Endothelial cell of hepatic sinusoid (primary cell): ENCODE measurements around the gene SYT1.

Experiments
- in situ Hi-C: cut with HindIII; loops from 2 replicates; pipeline ENCODE4 v1.10.0; 2017; ENCODE audit warnings: low sequenced_read_pairs

SYT1 gene

GRCh38 chr12:79125358-79125757 is 260.8 kb downstream of the SYT1 start:
- in situ Hi-C loops = no loop called here

GRCh38 chr12:79127271-79127751 is 262.7 kb downstream of the SYT1 start:
- in situ Hi-C loops = no loop called here

- in situ Hi-C loops = no loop called here
These were observed 264.4 kb downstream of the SYT1 start for GRCh38 chr12:79128956-79129355.

GRCh38 chr12:79138872-79139271 is 274.3 kb downstream of the SYT1 start:
- in situ Hi-C loops = no loop called here

GRCh38 chr12:79140711-79141110 is 276.1 kb downstream of the SYT1 start:
- in situ Hi-C loops = no loop called here

- in situ Hi-C loops = no loop called here
These were observed 277.2 kb downstream of the SYT1 start for GRCh38 chr12:79141776-79142175.

- in situ Hi-C loops = no loop called here
These were observed 279.2 kb downstream of the SYT1 start for GRCh38 chr12:79143803-79144202.

GRCh38 chr12:79151956-79152355 is 287.4 kb downstream of the SYT1 start:
- in situ Hi-C loops = no loop called here

- in situ Hi-C loops = no loop called here
These were observed 291.1 kb downstream of the SYT1 start for GRCh38 chr12:79155683-79156082.

- in situ Hi-C loops = no loop called here
These were observed 292.4 kb downstream of the SYT1 start for GRCh38 chr12:79156846-79157463.

- in situ Hi-C loops = no loop called here
These were observed 296.8 kb downstream of the SYT1 start for GRCh38 chr12:79161249-79161934.

- in situ Hi-C loops = no loop called here
These were observed 297.7 kb downstream of the SYT1 start for GRCh38 chr12:79162147-79162772.

GRCh38 chr12:79162948-79163347 is 298.4 kb downstream of the SYT1 start:
- in situ Hi-C loops = no loop called here

GRCh38 chr12:79164890-79165289 is 300.3 kb downstream of the SYT1 start:
- in situ Hi-C loops = no loop called here

GRCh38 chr12:79168687-79169086 is 304.1 kb downstream of the SYT1 start:
- in situ Hi-C loops = no loop called here

GRCh38 chr12:79174626-79175025 is 310.1 kb downstream of the SYT1 start:
- in situ Hi-C loops = no loop called here

- in situ Hi-C loops = no loop called here
These were observed 318.4 kb downstream of the SYT1 start for GRCh38 chr12:79183003-79183402.

GRCh38 chr12:79183926-79184325 is 319.4 kb downstream of the SYT1 start:
- in situ Hi-C loops = no loop called here

GRCh38 chr12:79186506-79186905 is 321.9 kb downstream of the SYT1 start:
- in situ Hi-C loops = no loop called here

- in situ Hi-C loops = no loop called here
These were observed 322.5 kb downstream of the SYT1 start for GRCh38 chr12:79187032-79187431.

- in situ Hi-C loops = no loop called here
These were observed 326.8 kb downstream of the SYT1 start for GRCh38 chr12:79191391-79191790.

- in situ Hi-C loops = no loop called here
These were observed 330.0 kb downstream of the SYT1 start for GRCh38 chr12:79194595-79194994.
